H1 (cell line): Measurements from ENCODE around the gene ARMH4. TPM values are rescaled to one million over a fixed set of nuclear protein-coding genes. Genes with fewer than 3 reads are reported as not detected.

Source experiments
- CTCF ChIA-PET: fragments of 300-600 bp; sonication (Branson Sonifier 250); formaldehyde crosslinking; loops from one replicate; lab custom pipeline; 2021; ENCODE audit not compliant: partially characterized antibody; lab: Charles Lee
- POLR2A ChIA-PET: fragments of 300-600 bp; sonication (Branson Sonifier 250); formaldehyde crosslinking; loops from one replicate; lab custom pipeline; 2021; ENCODE audit warnings: inconsistent platforms; ENCODE audit not compliant: partially characterized antibody; lab: Charles Lee
- DNase-seq, 2 experiments: peaks; one replicate each; pipeline versions ENCODE4 v3.0.0 to v3.0.0-alpha.2; 2010 to 2022; ENCODE audit warnings: low spot score in 2 of 2, low read depth in 1 of 2, mixed read lengths in 1 of 2
- FAIRE-seq: peaks from 2 replicates; lab custom pipeline; 2011; peaks lifted over from hg19 to GRCh38; lab: Jason Lieb, UNC
- H2AFZ ChIP-seq: 2 replicates; pipeline ENCODE4 v1.8.1; 2012; ENCODE audit warnings: low read length, inconsistent platforms
- H2AK5ac ChIP-seq: 2 replicates; pipeline ENCODE4 v1.6.1; 2013; ENCODE audit warnings: low read depth, low read length
- H2BK120ac ChIP-seq: replicated peaks from 2 replicates; pipeline ENCODE3; 2013; ENCODE audit warnings: low read depth, low read length, inconsistent platforms
- H2BK12ac ChIP-seq: 2 replicates; pipeline ENCODE4 v1.6.1; 2013; ENCODE audit warnings: low read depth, low read length
- H2BK15ac ChIP-seq: 2 replicates; pipeline ENCODE4 v1.6.1; 2013; ENCODE audit warnings: low read length
- H2BK20ac ChIP-seq: 2 replicates; pipeline ENCODE4 v1.6.1; 2013; ENCODE audit warnings: low read length
- H2BK5ac ChIP-seq: 2 replicates; pipeline ENCODE4 v1.6.1; 2013; ENCODE audit warnings: low read depth, low read length
- H3K14ac ChIP-seq: 2 replicates; pipeline ENCODE4 v1.6.1; 2013; ENCODE audit warnings: inconsistent platforms; ENCODE audit not compliant: insufficient read length
- H3K18ac ChIP-seq: 2 replicates; pipeline ENCODE4 v1.6.1; 2013; ENCODE audit warnings: low read length; ENCODE audit errors: extremely low read depth
- H3K23ac ChIP-seq: 2 replicates; pipeline ENCODE4 v1.6.1; 2013; ENCODE audit warnings: inconsistent platforms; ENCODE audit not compliant: insufficient read length
- H3K23me2 ChIP-seq: 2 replicates; pipeline ENCODE4 v1.6.1; 2013; ENCODE audit warnings: low read depth, low read length
- H3K27ac ChIP-seq: 2 replicates; pipeline ENCODE4 v1.6.1; 2011; ENCODE audit warnings: low read depth, low read length, inconsistent platforms
- H3K27me3 ChIP-seq, 4 experiments: replicated peaks in 1 of 4; 1 replicate in 1 of 4; 2 replicates in 3 of 4; pipeline versions ENCODE4 v1.6.1 to v1.8.1; 2011 to 2013; ENCODE audit warnings: low read length in 3 of 4, mild to moderate bottlenecking in 3 of 4, inconsistent platforms in 2 of 4, mixed read lengths in 2 of 4, moderate library complexity in 1 of 4; ENCODE audit not compliant: control insufficient read depth in 3 of 4, insufficient read depth in 3 of 4; ENCODE audit errors: extremely low read depth in 1 of 4
- H3K36me3 ChIP-seq, 4 experiments: 2 replicates each; pipeline versions ENCODE4 v1.6.1 to v1.8.1; 2011 to 2013; ENCODE audit warnings: mild to moderate bottlenecking in 4 of 4, low read length in 3 of 4, moderate library complexity in 2 of 4, control low read depth in 1 of 4, inconsistent platforms in 1 of 4; ENCODE audit not compliant: insufficient read depth in 4 of 4, control insufficient read depth in 2 of 4
- H3K4ac ChIP-seq: replicated peaks from 2 replicates; pipeline ENCODE3; 2013; ENCODE audit warnings: low read length, low read depth, mixed read lengths, inconsistent platforms; ENCODE audit not compliant: insufficient read length
- H3K4me1 ChIP-seq, 4 experiments: replicated peaks in 1 of 4; 1 replicate in 1 of 4; 2 replicates in 3 of 4; pipeline versions ENCODE4 v1.6.1 to v1.8.1; 2011 to 2013; ENCODE audit warnings: low read length in 3 of 4, inconsistent platforms in 2 of 4, mixed read lengths in 1 of 4; ENCODE audit not compliant: insufficient read depth in 4 of 4, control insufficient read depth in 3 of 4
- H3K4me2 ChIP-seq, 2 experiments: 2 replicates each; pipeline versions ENCODE4 v1.6.1 to v1.8.1; 2011 to 2013; ENCODE audit warnings: low read depth in 2 of 2, low read length in 2 of 2, control low read depth in 1 of 2, inconsistent platforms in 1 of 2, mild to moderate bottlenecking in 1 of 2; ENCODE audit not compliant: insufficient read depth in 1 of 2
- H3K4me3 ChIP-seq, 4 experiments: fragments of 200-600, 300-600 bp in 1 of 4; sonication (generic), shearing (Covaris generic), sonication (Bioruptor Twin) in 1 of 4; 2 replicates each; pipeline versions ENCODE4 v1.5.1 to v1.8.1; 2011 to 2016; ENCODE audit warnings: low read length in 4 of 4, low read depth in 3 of 4, control low read depth in 2 of 4, inconsistent platforms in 2 of 4, mild to moderate bottlenecking in 2 of 4, mixed read lengths in 1 of 4, moderate library complexity in 1 of 4; ENCODE audit not compliant: insufficient read depth in 2 of 4; ENCODE audit errors: extremely low read depth in 1 of 4
- H3K56ac ChIP-seq: replicated peaks from 2 replicates; pipeline ENCODE3; 2013; ENCODE audit warnings: low read depth, mild to moderate bottlenecking, mixed read lengths, low read length, inconsistent platforms; ENCODE audit not compliant: insufficient read length
- H3K79me1 ChIP-seq: 2 replicates; pipeline ENCODE4 v1.6.1; 2013; ENCODE audit warnings: low read depth, low read length, control low read depth
- H3K79me2 ChIP-seq, 2 experiments: 2 replicates each; pipeline versions ENCODE4 v1.6.1 to v1.8.1; 2012 to 2013; ENCODE audit warnings: low read length in 2 of 2, mild to moderate bottlenecking in 2 of 2, inconsistent platforms in 1 of 2; ENCODE audit not compliant: insufficient read depth in 2 of 2, control insufficient read depth in 1 of 2
- H3K9ac ChIP-seq, 4 experiments: replicated peaks in 1 of 4; 1 replicate in 1 of 4; 2 replicates in 3 of 4; pipeline versions ENCODE4 v1.6.1 to v1.8.1; 2011 to 2013; ENCODE audit warnings: low read depth in 3 of 4, low read length in 3 of 4, control low read depth in 2 of 4, mild to moderate bottlenecking in 2 of 4, moderate library complexity in 2 of 4, inconsistent platforms in 1 of 4; ENCODE audit errors: extremely low read depth in 1 of 4
- H3K9me3 ChIP-seq, 2 experiments: 2 replicates each; pipeline versions ENCODE4 v1.6.1 to v1.8.1; 2012 to 2013; ENCODE audit warnings: mild to moderate bottlenecking in 2 of 2, moderate library complexity in 2 of 2, control low read depth in 1 of 2, inconsistent platforms in 1 of 2, low read depth in 1 of 2, low read length in 1 of 2, mixed read lengths in 1 of 2; ENCODE audit not compliant: insufficient read depth in 2 of 2
- H4K20me1 ChIP-seq, 2 experiments: replicated peaks in 1 of 2; 2 replicates each; pipeline versions ENCODE3 to v1.8.1; 2011 to 2013; ENCODE audit warnings: inconsistent platforms in 2 of 2, low read length in 2 of 2, mild to moderate bottlenecking in 1 of 2; ENCODE audit not compliant: insufficient read depth in 2 of 2, control insufficient read depth in 1 of 2
- H4K5ac ChIP-seq: 2 replicates; pipeline ENCODE4 v1.6.1; 2013; ENCODE audit warnings: low read length, low read depth, mixed read lengths, inconsistent platforms; ENCODE audit not compliant: insufficient read length
- H4K8ac ChIP-seq: 2 replicates; pipeline ENCODE4 v1.8.0; 2013; ENCODE audit warnings: mild to moderate bottlenecking, moderate library complexity, low read length, inconsistent platforms; ENCODE audit not compliant: insufficient read depth; ENCODE audit errors: extremely low read depth
- H4K91ac ChIP-seq: replicated peaks from 2 replicates; pipeline ENCODE3; 2013; ENCODE audit warnings: low read length, mixed read lengths, inconsistent platforms; ENCODE audit not compliant: insufficient read length
- HDAC6 ChIP-seq: IDR thresholded peaks from one replicate; pipeline ENCODE4 v1.7.1; 2012; ENCODE audit warnings: low read depth, mild to moderate bottlenecking, inconsistent platforms, low read length, moderate library complexity
- JUN ChIP-seq: IDR thresholded peaks from 2 replicates; pipeline ENCODE4 v1.6.1; 2011; ENCODE audit warnings: low read depth, mild to moderate bottlenecking, improper control_type of control experiment, low read length
- KDM1A ChIP-seq: fragments of 200-600, 300-600 bp; sonication (generic); IDR thresholded peaks from 2 replicates; pipeline ENCODE4 v1.7.1; 2016; ENCODE audit warnings: mild to moderate bottlenecking, low read length, borderline replicate concordance
- MAX ChIP-seq: IDR thresholded peaks from 2 replicates; pipeline ENCODE4 v1.6.1; 2012; ENCODE audit warnings: inconsistent platforms
- POLR2AphosphoS5 ChIP-seq: IDR thresholded peaks from 2 replicates; pipeline ENCODE4 v1.6.1; 2011; ENCODE audit warnings: low read depth, low read length
- POU5F1 ChIP-seq: IDR thresholded peaks from 2 replicates; pipeline ENCODE4 v1.6.1; 2011; ENCODE audit warnings: low read depth, mild to moderate bottlenecking, low read length, moderate library complexity
- RFX5 ChIP-seq: IDR thresholded peaks from 2 replicates; pipeline ENCODE4 v1.6.1; 2011; ENCODE audit warnings: low read depth, low read length, improper control_type of control experiment, borderline replicate concordance
- SRF ChIP-seq: IDR thresholded peaks from 2 replicates; pipeline ENCODE4 v1.6.1; 2011; ENCODE audit warnings: mild to moderate bottlenecking, low read depth, low read length, moderate library complexity
- TAF1 ChIP-seq: IDR thresholded peaks from 2 replicates; pipeline ENCODE4 v1.6.1; 2011; ENCODE audit warnings: mild to moderate bottlenecking, low read depth, low read length
- TAF7 ChIP-seq: optimal IDR thresholded peaks from 2 replicates; pipeline ENCODE3; 2011; ENCODE audit warnings: low read depth, mild to moderate bottlenecking, inconsistent platforms, low read length, moderate library complexity, borderline replicate concordance
- TCF12 ChIP-seq: IDR thresholded peaks from 2 replicates; pipeline ENCODE4 v1.6.1; 2011; ENCODE audit warnings: low read depth, mild to moderate bottlenecking, low read length
- YY1 ChIP-seq: IDR thresholded peaks from 2 replicates; pipeline ENCODE4 v1.6.1; 2011; ENCODE audit warnings: low read depth, mild to moderate bottlenecking, low read length
- WGBS, 2 experiments: shearing (Covaris generic) in 1 of 2; methylation state at CpG; one replicate each; pipeline versions ENCODE4 v1.1.6 to v1.1.7; 2013 to 2015; ENCODE audit warnings: low lambda C conversion rate in 2 of 2, mixed read lengths in 2 of 2, inconsistent platforms in 1 of 2, low coverage in 1 of 2, missing lambda C conversion rate in 1 of 2; ENCODE audit not compliant: insufficient replicate concordance in 2 of 2, insufficient coverage in 1 of 2, insufficient read length in 1 of 2; ENCODE audit errors: extremely low coverage in 1 of 2, missing lambda C conversion rate in 1 of 2; 5-methylcytosine and 5-hydroxymethylcytosine counted together
- polyA plus RNA-seq, 7 experiments: library from polyadenylated mRNA; depleted of rRNA in 3 of 7; stranded (reverse) in 5 of 7; unstranded in 2 of 7; fragments of >200 nt in 5 of 7; fragments of 200-250 nt in 2 of 7; gene quantifications; 1 replicate in 5 of 7; 2 replicates in 1 of 7; 4 replicates in 1 of 7; pipeline versions ENCODE4 v1.2.1 to v1.2.3, GENCODE V29; 2011 to 2013; ENCODE audit warnings: missing spikeins in 2 of 7, mixed read lengths in 2 of 7
- total RNA-seq: library from RNA; stranded (reverse); fragmentation: NEBNext Ultra II Directional; extraction: Animal tissue kit (Norgen Biotek cat#: 25700); gene quantifications from 2 replicates; pipeline ENCODE4 v1.2.1, GENCODE V29; 2021

ARMH4 gene
- total and polyA plus RNA-seq, 2 of the 8 experiments (the other 6 are each of a cell fraction or from before 2014, with no cell fraction given) = 7.1 to 25.4 TPM

- Histone ChIP-seq H2AFZ (peak within 1 kb of the TSS; percentile 93), H3K14ac (no peak within 1 kb of the TSS), H3K23me2 (no peaks in the 10 kb centered on the region), H2BK5ac (0 out of 2 replicates have a peak within 1 kb of the TSS, but pooled peaks have one; percentile 44), H3K9me3 (no peaks in the 10 kb centered on the region), H2BK120ac (no peak within 1 kb of the TSS), H4K8ac (peak within 1 kb of the TSS; percentile 92; the same call in 1 of the 2 replicates), H2AK5ac (no peak within 1 kb of the TSS), H3K23ac (no peak within 1 kb of the TSS), H3K56ac (no peak within 1 kb of the TSS), H4K91ac (no peak within 1 kb of the TSS), H3K27me3 (no peaks in the 10 kb centered on the region), H3K18ac (no peak within 1 kb of the TSS; the same call in 1 of the 2 replicates), H4K20me1 (no peaks in the 10 kb centered on the region), H3K27ac (peak within 1 kb of the TSS; percentile 92), H3K79me2 (peaks cover 0 to 18% of the 10 kb centered on the region in 2 experiments; a peak in 3 of 4 replicates), H3K36me3 (peaks cover 0 to 4% (median 0%) of the 10 kb centered on the region in 4 experiments; a peak in 2 of 8 replicates), H4K5ac (peak within 1 kb of the TSS; percentile 64), H2BK15ac (no peak within 1 kb of the TSS), H3K79me1 (no peaks in the 10 kb centered on the region), H3K9ac (peak within 1 kb of the TSS; percentile 65 to 86 (median 79)), H2BK20ac (no peak within 1 kb of the TSS), H3K4ac (peak within 1 kb of the TSS; percentile 78), H2BK12ac (no peak within 1 kb of the TSS), H3K4me2 (peak within 1 kb of the TSS; percentile 83), H3K4me1 (no peaks in the 10 kb centered on the region), H3K4me3 (peak within 1 kb of the TSS; percentile 86 to 97 (median 94))
- WGBS, 2 experiments = 2% methylated on average over 58 of the region's 78 CpGs; no CpG with 5 or more reads in 1 of the 2 experiments
- ChIA-PET POLR2A (interaction anchor here (0.5 to 1.6 kb wide), 5 partner anchors 25 to 99 kb away, joined by 3 to 9 read pairs (median 4); partner anchors contain the start of genes ARID4A and PSMA3), CTCF (interaction anchor here (1.1 to 1.7 kb wide), 4 partner anchors 71 to 329 kb away, joined by 3 to 4 read pairs (median 4); no protein-coding TSS in a partner anchor)
- DNase-seq = peak; percentile 29 to 87
- FAIRE-seq = no peak
- TF ChIP-seq RFX5 (no peak), POLR2AphosphoS5 (peak; percentile 85), KDM1A (no peak), JUN (no peak), HDAC6 (no peak), YY1 (peak; percentile 16; the same call in 1 of the 2 replicates), MAX (peak; percentile 2; the same call in 1 of the 2 replicates), POU5F1 (no peak), TCF12 (0 out of 2 replicates have a peak, but pooled peaks have one; percentile 4), TAF1 (peak; percentile 88), SRF (0 out of 2 replicates have a peak, but pooled peaks have one; percentile 16), TAF7 (peak; percentile 47)
These were observed 47.9 kb upstream of the ARMH4 start, which contains the start of gene ACTR10 for GRCh38 chr14:58199726-58200479. ACTR10 (plus strand) TSS chr14:58200149; CDS start chr14:58200218, 69 bp downstream.
